NCI-H748 (cell line): ENCODE results near the gene TIGAR.

Source experiments
- DNase-seq: peaks from one replicate; lab custom pipeline; 2025; ENCODE audit not compliant: unreplicated experiment; lab: John Stamatoyannopoulos, UW

The TIGAR gene

DNA sequence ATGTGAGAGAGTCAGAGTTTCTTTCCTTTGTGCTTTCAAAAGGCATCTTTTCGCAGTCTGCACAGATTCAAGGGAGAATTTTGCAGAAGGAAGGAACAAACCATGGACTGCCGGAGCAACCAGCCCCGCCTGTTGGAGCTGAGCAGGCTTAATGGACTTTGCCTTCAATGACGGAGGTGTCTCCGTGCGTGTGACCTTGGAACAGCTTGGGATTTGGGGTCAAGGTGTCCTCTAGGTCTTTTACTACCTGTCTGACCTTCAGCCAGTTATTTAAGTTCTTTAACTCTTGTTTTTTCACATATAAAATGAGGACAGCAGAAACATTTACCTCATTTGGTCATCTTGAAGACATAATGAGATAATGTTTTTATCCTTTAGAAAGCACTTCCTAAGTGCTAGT lies 54.4 kb downstream of the TIGAR start:
- DNase-seq: no peak

DNA sequence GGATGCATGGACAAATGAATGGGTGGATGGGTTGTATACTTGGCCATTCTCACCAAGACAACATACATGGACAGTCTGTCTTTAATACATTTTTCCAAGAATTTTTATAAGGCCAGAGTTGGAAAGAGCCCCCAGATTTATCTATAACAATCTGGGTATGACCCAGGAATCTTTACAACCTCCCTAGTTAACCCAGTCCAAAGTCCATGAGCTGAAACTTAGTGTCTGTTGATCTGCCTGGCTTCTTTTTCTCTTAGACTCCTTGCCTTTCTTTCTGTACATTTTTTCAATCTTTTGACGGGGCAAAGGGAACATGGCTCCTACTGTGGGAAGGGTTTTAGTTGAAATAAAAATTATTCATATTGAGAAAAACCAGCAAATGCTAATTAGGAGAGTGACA lies 57.8 kb downstream of the TIGAR start:
- no peak for DNase-seq

DNA sequence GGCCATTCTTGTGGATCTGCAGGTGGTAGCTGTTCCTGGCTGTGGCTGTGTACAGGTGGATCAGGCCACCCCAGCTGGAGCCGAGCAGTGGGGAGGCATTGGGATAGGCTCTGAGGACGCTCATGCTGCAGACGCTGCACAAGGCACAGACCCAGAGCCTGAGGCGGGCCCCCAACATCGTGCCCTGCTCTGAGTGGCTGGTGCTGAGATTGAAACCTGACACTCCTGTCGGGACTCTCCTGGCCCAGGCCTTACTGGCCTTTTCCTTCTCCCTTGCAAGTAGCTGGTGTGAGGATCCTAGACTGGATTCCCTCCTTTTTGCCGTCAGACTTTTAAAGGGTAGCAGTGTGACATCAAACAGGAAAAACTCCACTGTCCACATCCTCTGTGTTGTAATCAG lies 58.4 kb downstream of the TIGAR start, which contains the start of gene FGF23:
Gene FGF23, minus strand, starts transcription at position 308 of the 400 bp plus-strand sequence. Its CDS starts 130 bp downstream, at position 178.
- peak; percentile 50 for DNase-seq

DNA sequence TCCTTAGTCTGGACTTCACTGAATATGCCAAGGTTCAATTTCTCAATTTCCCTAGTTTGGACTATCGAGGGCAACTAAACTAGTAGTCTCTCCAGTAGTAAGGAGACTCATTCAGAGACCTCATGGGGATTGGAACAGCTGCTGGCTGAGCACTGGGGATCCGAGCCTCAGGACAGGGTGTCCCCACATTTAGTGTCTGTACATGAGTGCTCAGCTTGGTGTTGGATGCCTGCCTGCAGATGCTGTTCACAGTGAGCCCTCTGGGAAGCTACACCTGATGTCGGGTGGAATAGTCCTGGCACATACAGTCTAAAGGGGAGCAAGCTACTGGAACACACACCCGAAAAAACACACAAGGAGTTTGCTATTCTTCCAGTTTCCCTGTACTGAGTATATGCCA lies 59.3 kb downstream of the TIGAR start:
- DNase-seq: no peak

DNA sequence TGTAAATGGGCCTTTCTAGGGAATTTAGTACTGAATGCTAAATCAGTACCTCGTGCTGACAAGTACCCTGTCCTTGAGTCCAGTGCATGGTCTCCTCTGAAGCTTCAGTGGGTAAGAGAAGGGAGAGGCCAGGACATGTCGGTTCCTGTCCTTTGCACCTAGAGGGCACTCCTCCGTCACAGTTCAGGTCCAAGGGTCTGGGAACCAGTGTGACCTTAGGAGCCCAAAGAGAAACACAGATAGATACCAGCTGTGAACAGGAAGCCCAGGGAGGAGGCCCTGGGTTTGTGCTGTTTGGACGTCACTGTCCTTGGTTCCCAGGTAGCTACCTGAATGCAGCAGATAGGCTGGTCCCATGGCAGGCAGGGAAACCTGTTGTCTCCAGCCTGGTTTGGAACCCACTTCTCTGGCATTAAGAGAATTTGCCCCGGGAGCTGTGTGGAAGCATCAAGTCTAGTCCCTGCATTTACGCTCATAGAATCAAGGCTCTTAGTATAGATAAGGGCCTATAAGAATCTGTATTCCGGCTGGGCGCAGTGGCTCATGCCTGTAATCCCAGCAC lies 62.4 kb downstream of the TIGAR start:
- DNase-seq: no peak

DNA sequence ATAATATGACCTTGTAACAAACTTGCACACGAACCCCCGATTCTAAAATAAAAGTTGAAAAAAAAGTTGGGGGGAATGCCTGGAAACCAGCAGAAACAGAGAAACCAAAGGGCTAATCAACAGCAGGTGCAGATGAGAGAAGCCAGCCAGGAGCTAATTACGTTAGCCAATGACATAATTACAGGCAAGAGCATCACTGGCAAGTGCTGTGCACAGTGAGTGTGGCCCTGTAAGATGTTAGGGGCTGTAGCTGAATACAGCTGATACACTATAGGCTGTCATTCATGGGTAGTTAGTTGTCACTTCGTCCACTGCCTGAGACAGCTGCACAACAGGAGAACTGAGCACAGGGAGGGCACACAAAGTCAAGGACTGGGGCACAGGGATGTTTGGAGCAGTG lies 65.8 kb downstream of the TIGAR start:
- DNase-seq: peak; percentile 37

DNA sequence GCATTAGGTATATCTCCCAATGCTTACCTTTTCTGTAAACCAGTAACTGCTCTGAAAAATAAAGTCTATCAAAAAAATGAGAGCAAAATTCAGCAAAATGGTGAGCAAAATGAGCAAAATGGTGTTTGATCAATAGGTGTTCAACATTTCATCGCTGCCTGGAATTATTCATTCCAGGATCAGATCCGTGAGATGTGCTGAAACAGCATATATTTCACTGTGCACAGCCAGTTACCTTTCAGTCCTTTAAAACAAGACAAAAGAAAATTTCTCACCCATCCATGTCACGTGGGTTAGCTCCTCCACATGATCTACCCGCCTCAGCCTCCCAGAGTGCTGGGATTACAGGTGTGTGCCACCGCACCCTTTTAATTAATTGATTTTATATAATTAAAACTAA lies 66.6 kb downstream of the TIGAR start:
- DNase-seq: no peak

DNA sequence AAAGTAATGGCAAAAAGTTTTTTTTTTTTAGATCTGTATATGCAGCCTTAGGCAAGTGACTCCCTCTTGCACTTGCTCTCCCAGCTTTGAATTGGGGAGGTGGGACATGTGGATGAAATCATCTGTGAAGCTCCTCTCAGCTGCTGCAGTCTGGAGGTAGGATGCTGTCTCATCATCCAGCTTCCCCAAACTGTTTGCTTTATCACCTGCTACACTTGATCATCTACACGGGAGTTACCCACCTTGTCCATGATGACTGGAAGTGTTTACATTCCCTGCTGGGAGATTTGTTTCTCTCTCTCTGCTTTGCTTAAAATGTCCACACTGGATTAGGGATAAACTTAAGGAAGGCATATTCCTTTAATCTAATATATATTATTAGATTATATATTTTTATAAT lies 67.0 kb downstream of the TIGAR start:
- DNase-seq: peak; percentile 1

DNA sequence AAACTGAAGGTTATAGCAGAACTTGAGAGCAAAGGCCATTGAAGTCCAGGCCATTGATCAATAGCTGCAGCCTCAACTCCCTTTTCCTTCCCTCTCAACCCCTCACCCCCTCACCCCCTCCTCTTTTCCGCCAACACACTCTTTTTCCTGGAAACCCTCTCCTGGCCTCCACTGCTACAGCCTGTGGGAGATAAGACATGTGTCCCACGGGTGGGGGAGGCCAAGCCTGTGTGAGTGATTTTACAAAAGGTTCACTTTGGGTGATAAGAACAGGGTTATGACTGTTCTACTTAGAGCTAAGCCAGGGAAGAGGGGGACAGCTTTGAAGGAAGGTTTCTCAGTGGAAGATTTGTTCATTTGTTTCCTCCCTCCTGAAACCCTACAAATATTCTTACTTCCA lies 67.6 kb downstream of the TIGAR start:
- DNase-seq: no peak

DNA sequence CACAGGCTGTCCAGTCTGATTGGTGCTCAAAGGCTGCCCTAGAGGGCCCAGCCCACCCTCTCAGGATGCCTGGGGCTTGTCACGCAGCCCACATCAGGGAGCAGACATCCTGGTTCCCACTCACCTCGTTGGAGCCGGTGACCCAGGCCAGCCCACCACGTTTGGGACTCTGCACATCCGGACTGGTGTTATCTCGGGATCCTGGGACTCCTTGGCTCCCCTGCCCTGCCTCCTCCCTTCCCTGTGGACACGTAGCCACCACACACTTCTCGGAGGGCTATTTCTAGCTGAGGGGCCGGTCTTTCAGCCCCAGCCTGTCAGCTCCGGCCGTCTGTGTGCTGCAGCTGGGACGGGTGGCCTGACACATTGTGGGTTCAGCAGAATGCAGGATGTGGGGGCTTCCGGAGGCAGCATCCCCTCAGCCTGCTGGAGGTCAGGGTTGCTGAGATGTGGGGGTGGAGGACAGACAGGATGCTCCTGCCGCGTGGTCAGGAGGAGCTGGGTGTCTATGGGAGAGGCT lies 71.3 kb downstream of the TIGAR start:
- DNase-seq: no peak

DNA sequence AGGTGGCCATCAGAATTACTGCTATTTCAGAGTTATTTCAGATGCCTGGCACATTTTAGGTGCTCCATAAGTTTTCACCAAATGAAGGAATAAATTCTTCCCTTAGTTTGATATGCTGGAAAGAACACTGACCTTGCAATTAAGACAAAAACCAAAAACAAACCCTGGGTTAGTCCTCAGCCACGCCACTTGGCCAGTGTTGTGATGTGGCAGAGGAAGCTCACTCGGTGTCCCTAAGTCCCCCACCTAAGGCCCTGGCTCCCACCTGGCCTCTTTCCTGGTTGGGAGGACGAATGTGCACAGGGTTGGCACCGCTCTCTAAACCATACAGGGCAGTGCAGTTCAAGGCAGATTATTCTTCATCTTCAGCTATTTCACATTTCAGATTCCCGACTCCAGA lies 72.2 kb downstream of the TIGAR start:
- no peak for DNase-seq

DNA sequence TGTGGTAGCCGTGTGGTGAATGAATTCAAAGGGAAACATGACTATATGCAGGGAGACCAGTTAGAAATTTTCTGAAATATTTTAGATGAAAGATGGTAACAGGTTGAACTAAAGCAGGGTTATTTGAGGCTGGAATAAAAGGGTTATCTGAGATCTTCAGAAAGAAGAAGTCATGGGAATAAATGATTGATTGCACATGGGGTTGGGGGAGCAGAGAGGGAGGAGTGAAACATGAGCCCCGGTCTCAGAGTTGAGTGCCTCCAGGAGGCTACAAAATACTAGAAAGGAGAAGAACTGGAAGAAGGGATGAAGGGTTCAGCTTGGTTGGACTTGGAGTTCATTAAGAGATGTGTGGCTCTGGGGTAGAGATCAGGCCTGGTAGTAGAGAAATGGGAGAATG lies 74.8 kb downstream of the TIGAR start:
- no peak for DNase-seq

DNA sequence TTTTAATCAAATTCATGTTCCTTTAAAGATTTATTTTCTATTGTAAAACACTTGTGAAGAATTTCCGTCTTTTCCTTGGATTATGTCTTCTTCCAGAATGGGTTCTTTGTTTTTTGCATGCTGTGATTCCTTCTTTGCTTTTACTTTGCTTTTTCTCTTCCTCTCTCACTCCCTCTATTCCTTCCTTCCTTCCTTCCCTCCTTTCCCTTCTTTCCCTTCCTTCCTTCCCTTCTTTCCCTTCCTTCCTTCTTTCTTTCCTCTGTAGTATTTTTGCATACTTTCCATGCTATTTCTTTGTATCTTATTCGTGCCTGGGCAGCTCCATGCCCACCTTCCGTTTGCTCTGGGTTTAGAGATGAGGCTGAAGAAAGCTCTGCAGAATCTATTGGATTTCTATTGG lies 80.1 kb downstream of the TIGAR start:
- DNase-seq: no peak

DNA sequence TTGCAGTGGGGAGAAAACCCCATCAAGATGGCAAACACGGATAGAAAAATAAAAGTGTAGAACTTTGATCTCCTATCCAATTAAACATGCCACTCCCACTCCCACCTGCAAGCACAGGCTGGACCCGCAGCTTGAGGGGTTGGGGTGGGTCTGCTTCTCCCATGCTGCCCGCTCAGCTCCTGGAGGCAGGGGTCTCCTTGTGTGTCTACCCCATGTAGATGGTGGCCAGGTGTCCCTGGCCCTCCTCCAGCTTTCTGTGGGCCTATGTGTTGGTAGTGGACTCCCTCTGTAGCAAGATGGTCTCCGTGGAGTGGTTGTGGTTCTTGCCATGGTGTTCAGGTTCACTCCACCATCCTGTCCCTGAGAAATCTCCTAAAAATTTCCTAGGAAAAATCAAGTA lies 82.0 kb downstream of the TIGAR start:
- DNase-seq: no peak
